PFSK-1 (cell line): ENCODE results near the gene ZNF593.

ENCODE experiments used
- FOXP2 ChIP-seq: optimal IDR thresholded peaks from 2 replicates; pipeline ENCODE3; 2011; ENCODE audit warnings: borderline replicate concordance, control low read depth, inconsistent platforms; ENCODE audit not compliant: insufficient read depth; ENCODE audit errors: extremely low read length, extremely low read depth
- POLR2AphosphoS5 ChIP-seq: IDR thresholded peaks from 2 replicates; pipeline ENCODE4 v1.6.1; 2012; ENCODE audit warnings: low read depth, mild to moderate bottlenecking, control low read depth, low read length, moderate library complexity
- SIN3A ChIP-seq: IDR thresholded peaks from 2 replicates; pipeline ENCODE4 v1.6.1; 2012; ENCODE audit warnings: mild to moderate bottlenecking, low read length, moderate library complexity, borderline replicate concordance; ENCODE audit not compliant: insufficient read depth
- TAF1 ChIP-seq: IDR thresholded peaks from 2 replicates; pipeline ENCODE4 v1.6.1; 2012; ENCODE audit warnings: low read length, control low read depth, borderline replicate concordance; ENCODE audit not compliant: insufficient read depth
- TF ChIP-seq, protein P1 (sequence below), 2 experiments: IDR thresholded peaks; 2 replicates each; pipeline versions ENCODE4 v1.6.1 to v1.8.0; 2011 to 2012; ENCODE audit warnings: low read depth in 2 of 2, low read length in 2 of 2, control low read depth in 1 of 2, inconsistent platforms in 1 of 2, mild to moderate bottlenecking in 1 of 2, moderate library complexity in 1 of 2; ENCODE audit not compliant: insufficient read depth in 1 of 2

Gene ZNF593

DNA sequence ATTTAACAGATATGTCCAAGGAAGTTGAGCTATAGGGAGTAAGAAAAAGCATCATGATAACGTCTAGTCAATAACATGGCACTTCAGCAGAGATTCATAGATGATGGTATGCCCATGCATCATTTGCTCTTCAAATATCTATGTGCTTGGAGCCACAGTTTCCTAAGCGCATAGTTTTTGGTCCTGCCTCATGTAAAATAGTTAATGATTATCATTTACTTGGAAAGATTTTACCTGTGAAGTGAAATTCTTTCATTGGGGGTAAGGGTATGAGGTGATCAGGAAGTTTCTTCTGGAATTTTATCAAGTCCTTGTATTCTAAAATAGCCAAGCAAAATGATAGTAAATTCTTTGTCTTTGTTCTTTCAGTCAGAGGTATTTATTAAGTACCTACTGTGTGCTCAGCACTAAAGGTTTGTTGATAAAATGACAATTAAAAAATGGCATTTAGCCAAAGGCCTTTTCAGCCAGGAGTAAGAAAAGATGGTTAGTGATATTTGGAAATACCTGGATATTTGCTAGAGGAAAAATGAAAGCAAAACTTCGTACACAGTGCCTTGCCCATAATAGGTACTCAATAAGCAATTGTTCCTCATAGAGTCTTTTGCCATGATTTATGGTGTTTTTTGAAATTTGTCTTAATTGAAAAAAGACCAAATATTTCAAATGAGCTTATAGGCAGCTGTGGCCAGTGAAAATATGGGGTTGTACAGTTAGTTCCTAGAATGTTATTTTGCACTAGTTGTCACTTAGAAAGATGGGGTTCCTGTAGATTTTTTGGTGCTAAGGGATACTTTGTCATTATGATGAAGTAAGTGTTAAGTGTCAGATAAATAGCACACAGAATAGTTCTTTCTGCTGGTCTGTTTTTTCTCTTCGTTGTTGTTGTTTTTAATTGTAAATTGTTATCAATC, 45.0 kb upstream of the ZNF593 start:
- TF ChIP-seq SIN3A (no peak), TAF1 (no peak), POLR2AphosphoS5 (no peak), FOXP2 (no peak)
- TF ChIP-seq, protein P1, sequence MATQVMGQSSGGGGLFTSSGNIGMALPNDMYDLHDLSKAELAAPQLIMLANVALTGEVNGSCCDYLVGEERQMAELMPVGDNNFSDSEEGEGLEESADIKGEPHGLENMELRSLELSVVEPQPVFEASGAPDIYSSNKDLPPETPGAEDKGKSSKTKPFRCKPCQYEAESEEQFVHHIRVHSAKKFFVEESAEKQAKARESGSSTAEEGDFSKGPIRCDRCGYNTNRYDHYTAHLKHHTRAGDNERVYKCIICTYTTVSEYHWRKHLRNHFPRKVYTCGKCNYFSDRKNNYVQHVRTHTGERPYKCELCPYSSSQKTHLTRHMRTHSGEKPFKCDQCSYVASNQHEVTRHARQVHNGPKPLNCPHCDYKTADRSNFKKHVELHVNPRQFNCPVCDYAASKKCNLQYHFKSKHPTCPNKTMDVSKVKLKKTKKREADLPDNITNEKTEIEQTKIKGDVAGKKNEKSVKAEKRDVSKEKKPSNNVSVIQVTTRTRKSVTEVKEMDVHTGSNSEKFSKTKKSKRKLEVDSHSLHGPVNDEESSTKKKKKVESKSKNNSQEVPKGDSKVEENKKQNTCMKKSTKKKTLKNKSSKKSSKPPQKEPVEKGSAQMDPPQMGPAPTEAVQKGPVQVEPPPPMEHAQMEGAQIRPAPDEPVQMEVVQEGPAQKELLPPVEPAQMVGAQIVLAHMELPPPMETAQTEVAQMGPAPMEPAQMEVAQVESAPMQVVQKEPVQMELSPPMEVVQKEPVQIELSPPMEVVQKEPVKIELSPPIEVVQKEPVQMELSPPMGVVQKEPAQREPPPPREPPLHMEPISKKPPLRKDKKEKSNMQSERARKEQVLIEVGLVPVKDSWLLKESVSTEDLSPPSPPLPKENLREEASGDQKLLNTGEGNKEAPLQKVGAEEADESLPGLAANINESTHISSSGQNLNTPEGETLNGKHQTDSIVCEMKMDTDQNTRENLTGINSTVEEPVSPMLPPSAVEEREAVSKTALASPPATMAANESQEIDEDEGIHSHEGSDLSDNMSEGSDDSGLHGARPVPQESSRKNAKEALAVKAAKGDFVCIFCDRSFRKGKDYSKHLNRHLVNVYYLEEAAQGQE (IDR thresholded peaks at IDR 0.05; ENCODE audit: insufficient read depth in 1 of 2, low read depth in 2 of 2, low read length in 2 of 2), result no peak

DNA sequence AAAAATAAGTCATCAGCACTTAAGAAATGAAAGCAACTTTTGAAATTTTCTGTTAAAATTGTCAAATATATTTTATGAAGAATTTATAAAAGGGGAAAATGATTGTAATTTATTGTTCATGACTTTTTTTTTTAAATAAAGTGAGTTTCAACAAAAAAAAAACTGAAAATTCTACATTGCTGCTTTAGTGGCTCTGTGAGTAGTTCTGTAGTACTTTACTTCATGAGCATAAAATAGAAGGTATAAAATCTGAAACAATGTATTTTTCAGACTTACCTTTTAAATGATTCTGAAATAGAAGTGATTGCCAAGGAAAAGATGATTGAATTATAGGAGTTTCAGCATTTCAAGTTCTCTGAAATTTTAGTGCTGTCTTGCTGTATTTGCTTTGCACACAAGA, 44.3 kb upstream of the ZNF593 start:
- no peak for TF ChIP-seq TAF1
- TF ChIP-seq FOXP2, result no peak
- no peak for TF ChIP-seq POLR2AphosphoS5
- TF ChIP-seq, protein P1 (IDR thresholded peaks at IDR 0.05; ENCODE audit: insufficient read depth in 1 of 2, low read depth in 2 of 2, low read length in 2 of 2), result no peak

DNA sequence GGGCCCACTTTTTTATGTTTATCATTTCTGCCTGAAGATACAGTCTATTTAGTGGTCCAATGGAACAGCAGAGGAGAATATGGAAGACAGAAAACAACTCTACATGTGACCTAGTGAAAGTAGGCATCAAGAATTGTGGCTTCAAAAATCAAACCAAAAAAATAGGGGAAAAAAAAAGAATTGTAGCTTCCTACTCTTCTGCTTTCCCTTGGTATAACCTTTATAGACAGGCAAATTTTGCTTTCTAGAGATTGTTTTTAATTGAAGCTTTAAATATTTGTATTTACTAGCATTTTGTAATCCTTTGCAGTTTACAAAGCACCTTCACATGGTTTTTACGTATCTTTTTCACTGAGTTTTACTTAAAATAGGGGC, 43.8 kb upstream of the ZNF593 start:
- no peak for TF ChIP-seq SIN3A

DNA sequence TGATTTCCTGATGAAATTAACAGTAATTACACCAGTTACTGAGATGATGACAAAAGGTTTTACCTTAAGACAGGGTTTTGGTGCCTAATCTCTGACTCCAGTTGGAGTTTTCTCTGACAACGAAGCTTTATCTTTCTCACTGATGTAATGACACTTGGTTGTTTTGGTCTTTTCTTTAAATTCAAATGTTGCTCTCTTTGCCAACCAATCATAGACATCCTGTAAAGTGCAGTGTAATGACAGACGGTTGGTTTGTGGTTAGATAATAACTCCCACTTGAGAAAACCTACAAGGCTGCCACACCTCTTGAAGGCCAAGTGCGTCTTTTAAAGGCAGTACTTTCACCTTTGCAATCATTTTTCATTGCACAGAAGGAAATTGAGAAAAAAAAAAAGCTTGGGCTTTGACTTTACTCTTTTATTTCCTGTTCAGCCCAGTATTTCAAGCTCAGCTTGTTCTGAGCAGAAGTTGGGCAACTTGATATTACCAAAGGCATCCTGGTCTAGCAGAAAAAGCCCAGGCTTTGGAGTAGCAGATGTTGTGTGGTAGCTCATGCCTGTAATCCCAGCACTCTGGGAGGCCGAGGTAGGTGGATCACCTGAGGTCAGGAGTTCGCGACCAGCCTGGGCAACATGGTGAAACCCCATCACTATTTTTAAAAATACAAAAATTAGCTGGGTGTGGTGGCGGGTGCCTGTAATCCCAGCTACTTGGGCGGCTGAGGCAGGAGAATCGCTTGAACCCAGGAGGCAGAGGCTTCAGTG, 43.2 kb upstream of the ZNF593 start:
- no peak for TF ChIP-seq SIN3A
- TF ChIP-seq TAF1, result no peak
- TF ChIP-seq FOXP2, result no peak
- TF ChIP-seq, protein P1 (IDR thresholded peaks at IDR 0.05; ENCODE audit: insufficient read depth in 1 of 2, low read depth in 2 of 2, low read length in 2 of 2), result no peak

DNA sequence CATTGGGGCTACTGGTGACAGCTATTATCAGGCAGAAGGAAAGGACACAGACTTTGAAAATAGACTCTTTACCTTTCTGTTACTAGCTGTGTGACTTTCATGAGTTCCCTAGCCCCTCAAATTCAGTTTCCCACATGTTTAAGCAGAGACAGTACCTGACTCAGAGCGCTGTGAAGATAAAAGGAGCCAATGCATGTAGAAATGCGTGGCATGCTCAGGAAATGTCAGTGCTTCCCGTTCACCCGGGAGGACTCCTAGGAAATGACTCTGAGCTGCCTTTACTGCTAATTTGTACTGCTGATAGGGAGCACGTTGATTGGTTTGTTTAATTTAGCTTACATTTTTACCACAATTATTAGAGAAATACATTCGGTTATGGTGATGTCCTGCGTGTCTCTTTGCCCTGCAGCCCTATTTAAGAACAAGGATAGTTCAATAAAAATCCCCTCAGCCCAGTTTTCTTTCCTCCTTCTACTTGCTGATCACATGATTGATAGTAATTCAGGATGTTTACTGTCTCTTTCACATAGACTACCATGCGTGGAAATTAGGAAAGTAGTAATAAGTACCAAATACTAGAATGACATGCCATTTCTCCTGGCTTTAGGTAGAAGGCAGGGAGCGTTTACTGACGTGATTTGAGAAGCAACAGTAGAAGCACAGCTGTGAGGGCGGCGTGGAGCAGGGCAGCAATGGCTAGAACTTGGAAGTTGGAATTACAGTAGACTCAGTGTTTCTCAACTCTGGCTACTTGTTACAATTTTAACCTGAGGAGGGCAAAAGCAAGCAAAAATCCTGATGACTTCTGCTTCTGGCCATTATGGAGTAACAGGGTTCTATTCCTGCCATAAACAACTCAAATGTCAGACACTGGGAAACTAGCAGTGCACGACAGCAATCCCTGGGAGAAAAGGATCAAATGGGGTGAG, 42.2 kb upstream of the ZNF593 start:
- TF ChIP-seq SIN3A (no peak), POLR2AphosphoS5 (no peak), FOXP2 (no peak), TAF1 (no peak)
- TF ChIP-seq, protein P1 (IDR thresholded peaks at IDR 0.05; ENCODE audit: insufficient read depth in 1 of 2, low read depth in 2 of 2, low read length in 2 of 2), result no peak
